ENCODE measurements around the gene MTPN.

DNA sequence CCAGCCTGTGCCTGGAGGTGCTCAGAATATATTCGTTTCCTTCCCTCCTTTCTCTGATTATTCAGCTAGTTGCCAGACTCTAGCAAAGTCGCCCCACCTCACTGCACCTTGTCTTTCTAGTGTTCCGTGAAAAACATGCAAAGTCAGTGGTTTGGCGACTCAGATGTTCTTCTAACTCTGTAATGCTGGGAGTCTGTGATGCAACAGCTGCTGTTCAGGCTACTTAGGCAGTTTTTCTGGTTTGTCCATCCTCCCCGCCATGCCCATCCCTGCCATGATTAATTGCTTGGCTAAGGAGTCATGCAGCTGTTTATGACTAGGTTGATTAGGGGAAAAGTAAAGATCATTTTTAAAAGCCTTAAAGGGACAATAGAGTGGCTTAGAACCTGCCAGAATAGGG is 99.4 kb downstream of the MTPN start:
- no peak for TF ChIP-seq EZH2 (optimal IDR thresholded peaks at IDR 0.05; ENCODE audit: low read depth, low read length)
- no peak for TF ChIP-seq CTCF (IDR thresholded peaks at IDR 0.05; ENCODE audit: low read length)
- no peak for TF ChIP-seq EZH2phosphoT487 (IDR thresholded peaks at IDR 0.05; ENCODE audit: low read length)

Data from MM.1S (cell line).